ENCODE data around the gene MYZAP. TPM values are rescaled to one million over a fixed set of nuclear protein-coding genes. Genes with fewer than 3 reads are reported as not detected.

The MYZAP gene
- total RNA-seq, 1 experiment from 2014 or later = 6.4 TPM

DNA sequence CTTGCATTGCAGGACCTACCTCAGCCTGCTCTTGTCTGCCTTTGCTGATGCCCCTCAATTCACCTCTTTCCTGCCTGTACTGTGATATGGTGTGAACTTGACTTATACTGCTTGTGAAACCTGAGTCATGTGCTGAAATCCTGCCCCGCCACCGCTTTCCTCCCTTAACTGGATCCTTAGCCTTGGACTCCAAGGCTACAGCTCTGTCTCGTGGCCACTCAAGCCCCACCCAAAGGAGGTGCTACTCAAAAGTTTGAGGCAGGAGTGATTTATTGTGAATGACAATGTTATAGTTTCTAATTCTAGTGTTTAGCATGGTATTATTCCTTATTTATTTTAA lies 56.1 kb downstream of the MYZAP start:
- no peak overlapping the region for H3K4me3 ChIP-seq (ENCODE audit: low read depth, low read length)
- no peaks in the 10 kb centered on the region for H3K4me1 ChIP-seq
- H3K9me3 Mint-ChIP-seq (ENCODE audit: unreplicated experiment) = no peaks in the 10 kb centered on the region
- no TSS peak for BruUV-seq (replicated peaks)
- H3K9me3 ChIP-seq = no peaks in the 10 kb centered on the region
- no peak overlapping the region for H3K4me3 Mint-ChIP-seq (ENCODE audit: unreplicated experiment)
- no peaks in the 10 kb centered on the region for H3K27me3 ChIP-seq (replicated peaks; ENCODE audit: control insufficient read depth, insufficient read depth, low read length)
- TF ChIP-seq, protein P1, sequence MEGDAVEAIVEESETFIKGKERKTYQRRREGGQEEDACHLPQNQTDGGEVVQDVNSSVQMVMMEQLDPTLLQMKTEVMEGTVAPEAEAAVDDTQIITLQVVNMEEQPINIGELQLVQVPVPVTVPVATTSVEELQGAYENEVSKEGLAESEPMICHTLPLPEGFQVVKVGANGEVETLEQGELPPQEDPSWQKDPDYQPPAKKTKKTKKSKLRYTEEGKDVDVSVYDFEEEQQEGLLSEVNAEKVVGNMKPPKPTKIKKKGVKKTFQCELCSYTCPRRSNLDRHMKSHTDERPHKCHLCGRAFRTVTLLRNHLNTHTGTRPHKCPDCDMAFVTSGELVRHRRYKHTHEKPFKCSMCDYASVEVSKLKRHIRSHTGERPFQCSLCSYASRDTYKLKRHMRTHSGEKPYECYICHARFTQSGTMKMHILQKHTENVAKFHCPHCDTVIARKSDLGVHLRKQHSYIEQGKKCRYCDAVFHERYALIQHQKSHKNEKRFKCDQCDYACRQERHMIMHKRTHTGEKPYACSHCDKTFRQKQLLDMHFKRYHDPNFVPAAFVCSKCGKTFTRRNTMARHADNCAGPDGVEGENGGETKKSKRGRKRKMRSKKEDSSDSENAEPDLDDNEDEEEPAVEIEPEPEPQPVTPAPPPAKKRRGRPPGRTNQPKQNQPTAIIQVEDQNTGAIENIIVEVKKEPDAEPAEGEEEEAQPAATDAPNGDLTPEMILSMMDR (IDR thresholded peaks at IDR 0.05; ENCODE audit: insufficient read depth in 1 of 2, low read depth in 1 of 2, low read length in 1 of 2, severe bottlenecking in 1 of 2, unreplicated experiment in 1 of 2) = no peak
- H3K36me3 ChIP-seq (ENCODE audit: control insufficient read depth, insufficient read depth, low read length) = no peaks in the 10 kb centered on the region
- H3K4me1 Mint-ChIP-seq (ENCODE audit: low read depth, unreplicated experiment) = no peaks in the 10 kb centered on the region
- no peak overlapping the region for H3K27ac Mint-ChIP-seq (ENCODE audit: unreplicated experiment)
- H3K27me3 Mint-ChIP-seq (ENCODE audit: insufficient read depth, unreplicated experiment) = no peaks in the 10 kb centered on the region
- ChIA-PET POLR2A (no interaction called here), CTCF (no interaction called here)
- peaks cover 4% of the 10 kb centered on the region for H3K36me3 Mint-ChIP-seq (ENCODE audit: insufficient read depth, unreplicated experiment)
- intact Hi-C loops (cut with micrococcal nuclease; ENCODE audit: unreplicated experiment) = no loop called here
- no peak for DNase-seq

DNA sequence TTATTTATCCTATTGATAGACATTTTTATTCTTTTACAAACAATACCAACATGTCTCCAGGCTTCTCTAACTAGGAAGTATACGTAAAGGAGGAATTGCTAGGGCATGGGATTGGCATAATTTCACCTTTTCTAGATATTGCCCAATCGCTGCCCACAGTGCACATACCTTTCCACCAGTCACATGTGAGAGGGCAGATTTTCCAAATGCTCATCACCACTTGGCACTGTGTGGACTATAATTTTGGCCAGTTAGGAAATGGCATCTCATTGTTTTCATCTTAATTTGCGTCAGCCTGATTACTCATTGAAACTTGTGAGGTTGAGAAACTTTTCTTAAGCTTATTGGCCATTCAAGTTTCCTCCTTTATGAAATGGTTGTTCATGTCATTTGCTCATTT lies 57.4 kb downstream of the MYZAP start:
- Mint-ChIP-seq H3K27me3 (ENCODE audit: insufficient read depth, unreplicated experiment) (no peaks in the 10 kb centered on the region), H3K9me3 (ENCODE audit: unreplicated experiment) (no peaks in the 10 kb centered on the region), H3K4me3 (ENCODE audit: unreplicated experiment) (no peak overlapping the region), H3K4me1 (ENCODE audit: low read depth, unreplicated experiment) (no peaks in the 10 kb centered on the region), H3K27ac (ENCODE audit: unreplicated experiment) (no peak overlapping the region), H3K36me3 (ENCODE audit: insufficient read depth, unreplicated experiment) (peaks cover 4% of the 10 kb centered on the region)
- intact Hi-C loops (cut with micrococcal nuclease; ENCODE audit: unreplicated experiment) = no loop called here
- H3K9me3 ChIP-seq = no peaks in the 10 kb centered on the region
- no peak overlapping the region for H3K4me3 ChIP-seq (ENCODE audit: low read depth, low read length)
- DNase-seq = no peak
- H3K27me3 ChIP-seq (replicated peaks; ENCODE audit: control insufficient read depth, insufficient read depth, low read length) = no peaks in the 10 kb centered on the region
- ChIA-PET CTCF (no interaction called here), POLR2A (no interaction called here)
- TF ChIP-seq, protein P1 (IDR thresholded peaks at IDR 0.05; ENCODE audit: insufficient read depth in 1 of 2, low read depth in 1 of 2, low read length in 1 of 2, severe bottlenecking in 1 of 2, unreplicated experiment in 1 of 2) = no peak
- no peaks in the 10 kb centered on the region for H3K36me3 ChIP-seq (ENCODE audit: control insufficient read depth, insufficient read depth, low read length)
- no peaks in the 10 kb centered on the region for H3K4me1 ChIP-seq
- BruUV-seq (replicated peaks) = no TSS peak

DNA sequence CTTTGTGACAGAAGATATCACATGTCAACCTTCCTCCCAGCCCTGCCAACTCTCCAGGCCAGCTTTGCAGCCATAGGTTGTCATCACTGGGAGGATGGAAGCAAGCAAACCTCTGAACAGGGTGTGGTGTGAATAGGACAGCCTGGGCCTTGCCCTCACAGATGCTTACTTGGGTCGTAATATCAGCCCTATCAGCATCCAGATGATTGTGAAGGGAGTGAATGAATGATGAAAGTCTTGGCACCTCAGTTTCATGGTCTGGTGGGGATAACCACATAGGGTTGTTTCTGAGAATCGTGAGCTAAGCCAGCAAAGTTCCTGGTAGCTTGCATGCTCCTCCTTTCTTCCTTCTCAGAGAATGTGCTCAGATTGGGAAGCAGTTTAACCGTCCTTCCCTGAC lies 59.7 kb downstream of the MYZAP start:
- Mint-ChIP-seq H3K27ac (ENCODE audit: unreplicated experiment) (no peak overlapping the region), H3K36me3 (ENCODE audit: insufficient read depth, unreplicated experiment) (no peaks in the 10 kb centered on the region), H3K4me3 (ENCODE audit: unreplicated experiment) (no peak overlapping the region), H3K4me1 (ENCODE audit: low read depth, unreplicated experiment) (no peaks in the 10 kb centered on the region), H3K9me3 (ENCODE audit: unreplicated experiment) (no peaks in the 10 kb centered on the region), H3K27me3 (ENCODE audit: insufficient read depth, unreplicated experiment) (no peaks in the 10 kb centered on the region)
- DNase-seq = no peak
- Histone ChIP-seq H3K4me1 (no peaks in the 10 kb centered on the region), H3K4me3 (ENCODE audit: low read depth, low read length) (no peak overlapping the region), H3K36me3 (ENCODE audit: control insufficient read depth, insufficient read depth, low read length) (no peaks in the 10 kb centered on the region), H3K27me3 (replicated peaks; ENCODE audit: control insufficient read depth, insufficient read depth, low read length) (no peaks in the 10 kb centered on the region), H3K9me3 (no peaks in the 10 kb centered on the region)
- intact Hi-C loops (cut with micrococcal nuclease; ENCODE audit: unreplicated experiment) = no loop called here
- no TSS peak for BruUV-seq (replicated peaks)
- ChIA-PET POLR2A (interaction anchor here (0.7 kb wide), 1 partner anchor 67 kb away, joined by 3 read pairs; no protein-coding TSS in a partner anchor), CTCF (no interaction called here)
- TF ChIP-seq, protein P1 (IDR thresholded peaks at IDR 0.05; ENCODE audit: insufficient read depth in 1 of 2, low read depth in 1 of 2, low read length in 1 of 2, severe bottlenecking in 1 of 2, unreplicated experiment in 1 of 2) = no peak
